Stomach (tissue), 9 donors: ENCODE data around the gene DLL3. TPM values are rescaled to one million over a fixed set of nuclear protein-coding genes. Genes with fewer than 3 reads are reported as not detected.

ENCODE experiments used
- DNase-seq, 2 donors: peaks; one replicate each; pipeline versions ENCODE4 v3.0.0 to v3.0.0-alpha.2; 2013 to 2019
- H3K27ac ChIP-seq, 5 donors: fragments of 200-600 bp in 4 of 5; sonication (generic) in 4 of 5; one replicate each; pipeline ENCODE4 v1.5.1; 2013 to 2019; ENCODE audit warnings: mild to moderate bottlenecking in 1 of 5, moderate library complexity in 1 of 5
- H3K27me3 ChIP-seq, 3 donors: fragments of 200-600 bp; sonication (generic); one replicate each; pipeline ENCODE4 v1.5.1; 2017 to 2019; ENCODE audit warnings: mixed run types in 1 of 3
- H3K36me3 ChIP-seq, 4 donors: fragments of 200-600 bp; sonication (generic); 1 replicate in 3 of 4; 2 replicates in 1 of 4; pipeline ENCODE4 v1.5.1; 2016 to 2019
- H3K4me1 ChIP-seq, 4 donors: fragments of 200-600 bp; sonication (generic); one replicate each; pipeline ENCODE4 v1.5.1; 2016 to 2019
- H3K4me3 ChIP-seq, 4 donors: fragments of 200-600 bp; sonication (generic) in 3 of 4; one replicate each; pipeline ENCODE4 v1.5.1; 2016 to 2019; ENCODE audit warnings: mild to moderate bottlenecking in 1 of 4
- H3K9me3 ChIP-seq, 4 donors: fragments of 200-600 bp; sonication (generic); one replicate each; pipeline ENCODE4 v1.5.1; 2016 to 2019
- EP300 ChIP-seq: sonication (generic); formaldehyde crosslinking; IDR thresholded peaks from one replicate; pipeline ENCODE4 v1.6.1; 2017; ENCODE audit warnings: antibody characterized with exemption
- POLR2A ChIP-seq, 4 donors: fragments of 450-650 bp; IDR thresholded peaks; one replicate each; pipeline ENCODE4 v1.6.1; 2016; ENCODE audit warnings: antibody characterized with exemption in 4 of 4, control low read depth in 2 of 4, mild to moderate bottlenecking in 1 of 4, moderate library complexity in 1 of 4
- POLR2AphosphoS5 ChIP-seq, 3 donors: sonication (generic); formaldehyde crosslinking; IDR thresholded peaks; one replicate each; pipeline ENCODE4 v1.6.1; 2016; ENCODE audit warnings: antibody characterized with exemption in 3 of 3
- WGBS, 5 donors: extraction: QIAGEN DNeasy Blood & Tissue Kit in 3 of 5; methylation state at CpG; one replicate each; pipeline versions ENCODE4 v1.1.5 to v1.1.7; 2013 to 2018; 5-methylcytosine and 5-hydroxymethylcytosine counted together
- intact Hi-C: fragments of 100-400 bp; cut with DNase I; formaldehyde crosslinking; loops from one replicate; pipeline ENCODE4 v1.15.1; 2023; ENCODE audit warnings: low total_unique reads
- polyA plus RNA-seq, 3 donors: library from polyadenylated mRNA; stranded (reverse); fragments of 200-250 nt; gene quantifications; one replicate each; pipeline ENCODE4 v1.2.3, GENCODE V29; 2013
- total RNA-seq, 5 donors: library from RNA; depleted of rRNA; stranded (reverse); fragments of >200 nt; gene quantifications; one replicate each; pipeline versions ENCODE4 v1.1.0 to v1.2.3, GENCODE V29; 2014 to 2016
- TF ChIP-seq, protein P1 (sequence below), 7 experiments: fragments of 450-650 bp in 4 of 7; fragments of 200-600 bp in 3 of 7; sonication (generic) in 3 of 7; IDR thresholded peaks; one replicate each; pipeline ENCODE4 v1.5.1; 2016 to 2019; ENCODE audit warnings: antibody characterized with exemption in 7 of 7, control low read depth in 2 of 7, mild to moderate bottlenecking in 1 of 7
- donor health status: healthy with polysubstance abuse.
- donor health status: Bipolar disorder and iron deficiency.
- donor health status: healthy.

Gene DLL3
- total and polyA plus RNA-seq, 8 donors: 0.08 TPM; not detected in 7

DNA sequence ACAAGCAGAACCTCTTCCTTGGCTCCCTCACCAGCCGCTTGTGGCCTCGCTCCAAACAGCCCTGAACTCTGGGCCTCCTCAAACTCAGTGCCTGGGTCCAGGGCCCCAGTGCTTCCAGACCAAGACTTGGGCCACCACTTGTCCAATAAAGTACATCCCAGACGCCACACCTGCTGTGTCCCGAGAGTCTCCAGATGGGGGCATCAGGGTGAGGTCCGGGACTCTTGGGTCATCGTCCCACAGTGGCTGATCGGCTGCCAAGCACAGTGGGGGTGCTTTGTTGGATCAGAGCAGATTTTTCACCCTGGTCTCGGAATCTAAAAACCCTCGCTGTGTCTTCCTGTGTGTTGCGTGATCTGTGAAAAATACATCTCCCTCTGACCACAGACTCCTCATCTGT lies 9.0 kb upstream of the DLL3 start:
- TF ChIP-seq, protein P1, sequence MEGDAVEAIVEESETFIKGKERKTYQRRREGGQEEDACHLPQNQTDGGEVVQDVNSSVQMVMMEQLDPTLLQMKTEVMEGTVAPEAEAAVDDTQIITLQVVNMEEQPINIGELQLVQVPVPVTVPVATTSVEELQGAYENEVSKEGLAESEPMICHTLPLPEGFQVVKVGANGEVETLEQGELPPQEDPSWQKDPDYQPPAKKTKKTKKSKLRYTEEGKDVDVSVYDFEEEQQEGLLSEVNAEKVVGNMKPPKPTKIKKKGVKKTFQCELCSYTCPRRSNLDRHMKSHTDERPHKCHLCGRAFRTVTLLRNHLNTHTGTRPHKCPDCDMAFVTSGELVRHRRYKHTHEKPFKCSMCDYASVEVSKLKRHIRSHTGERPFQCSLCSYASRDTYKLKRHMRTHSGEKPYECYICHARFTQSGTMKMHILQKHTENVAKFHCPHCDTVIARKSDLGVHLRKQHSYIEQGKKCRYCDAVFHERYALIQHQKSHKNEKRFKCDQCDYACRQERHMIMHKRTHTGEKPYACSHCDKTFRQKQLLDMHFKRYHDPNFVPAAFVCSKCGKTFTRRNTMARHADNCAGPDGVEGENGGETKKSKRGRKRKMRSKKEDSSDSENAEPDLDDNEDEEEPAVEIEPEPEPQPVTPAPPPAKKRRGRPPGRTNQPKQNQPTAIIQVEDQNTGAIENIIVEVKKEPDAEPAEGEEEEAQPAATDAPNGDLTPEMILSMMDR (IDR thresholded peaks at IDR 0.05): no peak
- no peak for TF ChIP-seq EP300
- TF ChIP-seq POLR2AphosphoS5 (IDR thresholded peaks at IDR 0.05): no peak
- no peak overlapping the region for H3K4me3 ChIP-seq
- no peak for DNase-seq
- H3K27ac ChIP-seq: no peak overlapping the region
- intact Hi-C loops: no loop called here
- no peaks in the 10 kb centered on the region for H3K4me1 ChIP-seq
- no peaks in the 10 kb centered on the region for H3K27me3 ChIP-seq
- H3K36me3 ChIP-seq: peaks cover 49 to 77% (median 76%) of the 10 kb centered on the region in 4 donors
- no peaks in the 10 kb centered on the region for H3K9me3 ChIP-seq
- 70 to 81% (median 78%) methylated on average over 10 of the region's 10 CpGs for WGBS, 5 donors

DNA sequence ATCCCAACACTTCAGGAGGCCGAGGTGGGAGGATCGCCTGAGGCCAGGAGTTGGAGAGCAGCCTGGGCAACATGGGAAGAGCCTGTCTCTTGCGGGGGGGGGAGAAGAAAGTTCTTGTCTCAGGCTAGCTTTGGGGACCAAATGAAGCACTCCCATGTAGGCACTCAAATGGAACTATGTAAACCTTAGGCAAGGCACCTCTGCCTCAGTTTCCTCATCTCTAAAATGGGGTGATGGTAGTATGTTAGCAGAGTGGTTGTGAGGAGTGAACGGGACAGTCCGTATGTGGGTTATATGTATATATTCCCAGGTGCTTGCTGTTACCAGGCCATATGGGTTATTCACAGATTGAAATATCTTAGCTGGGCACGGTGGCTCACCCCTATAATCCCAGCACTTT lies 6.5 kb upstream of the DLL3 start:
- Histone ChIP-seq H3K4me3 (no peak overlapping the region), H3K4me1 (no peaks in the 10 kb centered on the region), H3K36me3 (peaks cover 33 to 52% (median 52%) of the 10 kb centered on the region in 4 donors), H3K27me3 (peaks cover 0 to 19% (median 11%) of the 10 kb centered on the region in 3 donors), H3K27ac (no peak overlapping the region), H3K9me3 (no peaks in the 10 kb centered on the region)
- TF ChIP-seq POLR2A (IDR thresholded peaks at IDR 0.05) (no peak), POLR2AphosphoS5 (IDR thresholded peaks at IDR 0.05) (no peak), EP300 (no peak)
- TF ChIP-seq, protein P1 (IDR thresholded peaks at IDR 0.05): no peak
- no peak for DNase-seq
- intact Hi-C loops: no loop called here
- WGBS, 5 donors: 94 to 98% (median 96%) methylated on average over 5 to 6 of the region's 6 CpGs

GRCh38 chr19:39492788-39493187 lies 6.0 kb upstream of the DLL3 start:
- Histone ChIP-seq H3K36me3 (peaks cover 33 to 47% (median 46%) of the 10 kb centered on the region in 4 donors), H3K9me3 (no peaks in the 10 kb centered on the region), H3K4me1 (peaks cover 2 to 4% (median 3%) of the 10 kb centered on the region in 4 donors), H3K27ac (no peak overlapping the region), H3K4me3 (no peak overlapping the region), H3K27me3 (peaks cover 0 to 25% (median 17%) of the 10 kb centered on the region in 3 donors)
- no peak for DNase-seq
- TF ChIP-seq POLR2AphosphoS5 (IDR thresholded peaks at IDR 0.05) (no peak), EP300 (no peak), POLR2A (IDR thresholded peaks at IDR 0.05) (no peak)
- TF ChIP-seq, protein P1 (IDR thresholded peaks at IDR 0.05): no peak
- WGBS, 5 donors: 61 to 86% (median 78%) methylated on average over 3 of the region's 3 CpGs
- intact Hi-C loops: no loop called here

DNA sequence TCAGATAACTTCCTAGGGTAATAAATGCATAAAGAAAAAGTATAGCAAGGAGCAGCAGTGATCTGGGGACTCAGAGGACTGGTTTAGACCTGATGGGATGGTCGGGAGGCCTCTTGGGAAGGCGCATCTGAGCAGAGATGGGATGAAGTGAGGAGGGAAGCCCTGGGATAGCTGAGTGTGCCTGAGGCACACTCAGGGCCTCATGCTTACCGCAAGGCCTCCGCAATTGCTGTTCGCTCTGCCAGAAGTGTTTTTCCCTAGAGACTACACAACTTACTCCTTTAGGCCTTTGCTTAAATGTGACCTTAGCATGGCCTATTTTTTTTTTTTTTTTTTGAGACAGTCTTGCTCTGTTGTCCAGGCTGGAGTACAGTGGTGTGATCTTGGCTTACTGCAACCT lies 4.1 kb upstream of the DLL3 start:
- no peak overlapping the region for H3K27ac ChIP-seq
- DNase-seq: no peak
- no peaks in the 10 kb centered on the region for H3K9me3 ChIP-seq
- 79 to 88% (median 85%) methylated on average over 5 of the region's 5 CpGs for WGBS, 5 donors
- H3K36me3 ChIP-seq: peaks cover 15 to 28% (median 27%) of the 10 kb centered on the region in 4 donors
- intact Hi-C loops: no loop called here
- TF ChIP-seq POLR2A (IDR thresholded peaks at IDR 0.05) (no peak), POLR2AphosphoS5 (IDR thresholded peaks at IDR 0.05) (no peak), EP300 (no peak)
- TF ChIP-seq, protein P1 (IDR thresholded peaks at IDR 0.05): no peak
- H3K4me3 ChIP-seq: no peak overlapping the region
- H3K4me1 ChIP-seq: peaks cover 17 to 20% (median 20%) of the 10 kb centered on the region in 4 donors
- peaks cover 5 to 44% (median 36%) of the 10 kb centered on the region in 3 donors for H3K27me3 ChIP-seq
